Adrenal gland (tissue), 19 donors: ENCODE measurements around the gene ZNF341. TPM values are rescaled to one million over a fixed set of nuclear protein-coding genes. Genes with fewer than 3 reads are reported as not detected.

Experiments used
- DNase-seq, 7 donors: peaks; one replicate each; pipeline ENCODE4 v3.0.0-alpha.2; 2019 to 2020
- H3K27ac ChIP-seq, 5 donors: fragments of 200-600 bp; sonication (generic) in 4 of 5; 1 replicate in 3 of 5; 2 replicates in 2 of 5; pipeline versions ENCODE4 v1.5.1 to v1.8.0; 2016 to 2020; ENCODE audit warnings: mild to moderate bottlenecking in 1 of 5
- H3K27me3 ChIP-seq: fragments of 200-600 bp; 2 replicates; pipeline ENCODE4 v1.8.0; 2021
- H3K36me3 ChIP-seq, 2 donors: fragments of 200-600 bp; replicated peaks in 1 of 2; 1 replicate in 1 of 2; 2 replicates in 1 of 2; pipeline versions ENCODE4 v1.5.1 to v1.8.0; 2018 to 2022
- H3K4me1 ChIP-seq, 2 donors: fragments of 200-600 bp; replicated peaks in 1 of 2; 1 replicate in 1 of 2; 2 replicates in 1 of 2; pipeline versions ENCODE4 v1.5.1 to v1.8.0; 2018 to 2021
- H3K4me3 ChIP-seq, 4 donors: fragments of 200-600 bp; sonication (generic) in 3 of 4; one replicate each; pipeline ENCODE4 v1.5.1; 2016 to 2018
- H3K9me3 ChIP-seq, 3 donors: fragments of 200-600 bp; sonication (generic) in 1 of 3; replicated peaks in 1 of 3; 1 replicate in 2 of 3; 2 replicates in 1 of 3; pipeline versions ENCODE4 v1.5.1 to v1.8.0; 2016 to 2021
- CTCF ChIP-seq, 6 experiments: fragments of 450-650 bp in 4 of 6; fragments of 200-600 bp in 2 of 6; sonication (generic) in 1 of 6; IDR thresholded peaks; 1 replicate in 5 of 6; 2 replicates in 1 of 6; pipeline versions ENCODE4 v1.5.1 to v1.8.0; 2016 to 2021; ENCODE audit warnings: antibody characterized with exemption in 6 of 6, mild to moderate bottlenecking in 2 of 6, moderate library complexity in 1 of 6
- POLR2A ChIP-seq, 2 donors: fragments of 450-650 bp; IDR thresholded peaks; one replicate each; pipeline ENCODE4 v1.6.1; 2017; ENCODE audit warnings: antibody characterized with exemption in 2 of 2, mild to moderate bottlenecking in 2 of 2, moderate library complexity in 1 of 2
- WGBS, 4 donors: extraction: QIAGEN DNeasy Blood & Tissue Kit in 2 of 4; methylation state at CpG; one replicate each; pipeline versions ENCODE4 v1.1.5 to v1.1.7; 2013 to 2017; 5-methylcytosine and 5-hydroxymethylcytosine counted together
- intact Hi-C, 2 donors: fragments of 100-400 bp; cut with DNase I; formaldehyde crosslinking; loops; one replicate each; pipeline versions ENCODE4 v1.14.1 to v1.15.0; 2022 to 2023
- long read RNA-seq, 10 donors: library from polyadenylated mRNA in 3 of 10; unstranded in 2 of 10; stranded (forward) in 1 of 10; transcript quantifications; one replicate each; pipeline ENCODE4 v2.0.0 and lab custom pipeline, GENCODE V29; 2021 to 2026
- polyA plus RNA-seq, 3 donors: library from polyadenylated mRNA; stranded (reverse); fragments of 200-250 nt in 2 of 3; fragments of 350-450 nt in 1 of 3; fragmentation: Illumina TruSeq in 1 of 3; extraction: RNeasy Lipid Tissue Mini Kit (QIAGEN cat#74804) in 1 of 3; gene quantifications; one replicate each; pipeline ENCODE4 v1.2.3, GENCODE V29; 2013 to 2014
- total RNA-seq, 9 donors: library from RNA; depleted of rRNA in 4 of 9; stranded (reverse); fragments of >200 nt in 4 of 9; fragments of 120-200 nt in 1 of 9; fragmentation: NEBNext Ultra II Directional in 1 of 9; extraction: Animal tissue kit (Norgen Biotek cat#: 25700) in 1 of 9; gene quantifications; one replicate each; pipeline versions ENCODE4 v1.1.0 to v1.2.4, GENCODE V29; 2013 to 2023
- donor health status: healthy with polysubstance abuse.
- donor health status: Bipolar disorder and iron deficiency.
- donor health status: DM: yes; HTN: yes; CAD: no.
- donor health status: DM: no; HTN: no; CAD: no.
- donor health status: DM: no; HTN: no; CAD: no.
- donor health status: DM: yes; HTN: yes; CAD: no.

The ZNF341 gene
- 1 to 10 TPM; 1.1 to 4.8 (median 2.1) TPM for total RNA-seq
- polyA plus RNA-seq = 1 to 10 TPM; 1.3 to 9.2 (median 5.7) TPM
- long read RNA-seq, donor 1 = 0 reads
- long read RNA-seq, donor 2 = 0 reads
- long read RNA-seq, donor 3 = 0 reads
- long read RNA-seq, donor 4, partial matches to known transcripts = 1 of 1 reads
- long read RNA-seq, donor 4, other reads (novel, unspliced or antisense) = 0 of 1 reads
- long read RNA-seq, donor 5, partial matches to known transcripts = 2 of 11 reads
- long read RNA-seq, donor 5, other reads (novel, unspliced or antisense) = 1 of 11 reads
- long read RNA-seq, donor 6, partial matches to known transcripts = 1 of 1 reads
- long read RNA-seq, donor 6, other reads (novel, unspliced or antisense) = 0 of 1 reads
- long read RNA-seq, donor 7 = 0 reads
- long read RNA-seq, donor 8, partial matches to known transcripts = 0 of 1 reads
- long read RNA-seq, donor 8, other reads (novel, unspliced or antisense) = 0 of 1 reads
- long read RNA-seq, donor 9, partial matches to known transcripts = 21 of 21 reads
- long read RNA-seq, donor 9, other reads (novel, unspliced or antisense) = 0 of 21 reads
- long read RNA-seq, donor 10 = 0 reads

DNA sequence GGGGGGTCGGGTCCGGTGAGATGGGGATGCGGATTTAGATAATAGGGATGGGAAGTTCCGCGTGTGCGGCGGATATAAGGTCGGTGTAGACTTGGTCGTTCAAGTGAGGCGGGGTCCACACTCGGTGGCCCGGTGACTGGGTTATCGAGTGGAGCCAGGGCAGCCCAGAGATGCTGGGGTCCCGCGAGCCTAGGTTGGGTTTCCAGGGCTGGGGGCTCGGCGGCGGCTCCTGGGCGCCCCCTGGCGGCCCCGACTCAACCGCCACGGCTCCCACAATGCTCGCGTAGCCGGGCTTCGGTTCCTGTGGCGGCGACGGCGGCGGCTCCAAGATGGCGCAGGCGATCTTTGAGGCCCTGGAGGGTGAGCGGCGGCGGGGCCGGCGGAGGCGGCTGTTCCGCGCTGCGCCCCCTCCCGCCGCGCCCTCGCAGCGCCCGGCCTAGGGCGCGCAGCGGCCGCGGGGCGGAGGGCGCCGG is at the start of gene ZNF341:
ZNF341 (plus strand) TSS at position 304 of the 473 bp plus-strand sequence; CDS start at position 330, 26 bp downstream.
- peak; percentile 89 to 94 (median 91) for DNase-seq
- intact Hi-C loops = loop anchor here in 1 of 2 donors (10.0 kb wide), 1 partner anchor 277 kb away; no protein-coding TSS in a partner anchor
- TF ChIP-seq CTCF (IDR thresholded peaks at IDR 0.05) (peak; percentile 69 to 92 (median 82)), POLR2A (IDR thresholded peaks at IDR 0.05) (peak; percentile 44 to 51)
- no peaks in the 10 kb centered on the region for H3K36me3 ChIP-seq
- peak within 1 kb of the TSS; percentile 53 to 96 (median 76) for H3K27ac ChIP-seq
- H3K4me3 ChIP-seq = peak within 1 kb of the TSS; percentile 13 to 66 (median 62)
- H3K9me3 ChIP-seq = peaks cover 0 to 2% (median 0%) of the 10 kb centered on the region in 3 donors
- H3K27me3 ChIP-seq = no peaks in the 10 kb centered on the region
- 1 to 13% (median 3%) methylated on average over 3 to 57 of the region's 57 CpGs for WGBS, 4 donors
- H3K4me1 ChIP-seq = peaks cover 5 to 24% of the 10 kb centered on the region in 2 donors

GRCh38 chr20:33684533-33685327 is 47.1 kb upstream of the ZNF341 start:
- WGBS, 4 donors = 45 to 65% (median 50%) methylated on average over 9 to 10 of the region's 10 CpGs
- peak in 1 of 7 donors; percentile 60 for DNase-seq
- Histone ChIP-seq H3K36me3 (no peaks in the 10 kb centered on the region), H3K9me3 (no peaks in the 10 kb centered on the region), H3K4me1 (peaks cover 20 to 30% of the 10 kb centered on the region in 2 donors), H3K4me3 (peak overlapping the region in 1 of 4 donors; percentile 49), H3K27ac (no peak overlapping the region), H3K27me3 (no peaks in the 10 kb centered on the region)
- intact Hi-C loops = loop anchor here in 1 of 2 donors (5.0 kb wide), 1 partner anchor 38 kb away; the partner anchor contains the start of gene PXMP4
- TF ChIP-seq CTCF (IDR thresholded peaks at IDR 0.05) (no peak), POLR2A (IDR thresholded peaks at IDR 0.05) (no peak)

GRCh38 chr20:33685328-33686099 is 46.3 kb upstream of the ZNF341 start:
- H3K36me3 ChIP-seq = no peaks in the 10 kb centered on the region
- peak in 2 of 7 donors; percentile 51 to 58 for DNase-seq
- no peak for TF ChIP-seq POLR2A (IDR thresholded peaks at IDR 0.05)
- no peak for TF ChIP-seq CTCF (IDR thresholded peaks at IDR 0.05)
- H3K4me3 ChIP-seq = peak overlapping the region in 1 of 4 donors; percentile 49
- no peaks in the 10 kb centered on the region for H3K9me3 ChIP-seq
- H3K27ac ChIP-seq = peak overlapping the region in 1 of 5 donors; percentile 75
- no peaks in the 10 kb centered on the region for H3K27me3 ChIP-seq
- WGBS, 4 donors = 2 to 19% (median 6%) methylated on average over 4 to 53 of the region's 53 CpGs
- H3K4me1 ChIP-seq = peaks cover 25 to 38% of the 10 kb centered on the region in 2 donors
- intact Hi-C loops = no loop called here
